PC-9 (cell line): ENCODE measurements around the gene AOAH.

Experiments
- EZH2 ChIP-seq: fragments of 200-600 bp; sonication (generic); IDR thresholded peaks from 2 replicates; pipeline ENCODE4 v1.8.0; 2017; ENCODE audit warnings: antibody characterized with exemption, low read depth
- TF ChIP-seq, protein P1 (sequence below): fragments of 200-600 bp; sonication (generic); conservative IDR thresholded peaks from 2 replicates; pipeline ENCODE4 v1.6.1; 2017; ENCODE audit warnings: mixed run types, antibody characterized with exemption, mild to moderate bottlenecking, moderate library complexity

DNA sequence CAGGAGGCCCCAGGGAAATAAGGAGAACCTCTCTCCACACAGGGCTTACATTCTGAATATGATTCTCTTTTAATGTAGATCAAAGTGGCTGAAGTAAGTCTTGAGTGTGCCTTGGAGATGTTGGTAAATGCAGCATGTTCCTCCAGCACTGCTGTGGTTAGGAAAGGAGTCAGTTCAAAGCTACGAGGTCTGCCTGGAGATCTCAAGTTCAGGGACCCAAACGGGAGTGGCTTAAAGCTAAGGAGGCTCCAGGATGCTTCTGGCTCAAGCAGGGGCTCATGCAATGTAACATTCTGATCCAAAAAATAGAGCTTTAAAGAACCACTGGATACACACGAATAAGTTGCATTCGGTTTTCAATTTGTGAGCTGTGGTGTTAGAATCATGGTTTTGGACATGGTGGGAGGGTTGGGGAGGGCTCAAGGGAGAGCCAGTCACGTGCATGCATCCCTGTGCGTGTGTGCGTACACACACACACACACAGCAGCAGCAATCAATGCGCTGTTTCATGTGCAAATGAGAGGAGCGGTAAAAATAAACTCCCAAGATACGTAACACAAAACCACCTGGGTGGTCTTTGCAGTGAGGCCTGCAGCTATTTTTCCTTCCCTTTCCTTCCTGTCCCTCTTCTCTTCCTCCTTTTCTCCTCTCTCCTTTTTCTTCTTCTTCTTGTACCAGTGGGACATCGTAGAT lies 70.5 kb downstream of the AOAH start:
- TF ChIP-seq, protein P1, sequence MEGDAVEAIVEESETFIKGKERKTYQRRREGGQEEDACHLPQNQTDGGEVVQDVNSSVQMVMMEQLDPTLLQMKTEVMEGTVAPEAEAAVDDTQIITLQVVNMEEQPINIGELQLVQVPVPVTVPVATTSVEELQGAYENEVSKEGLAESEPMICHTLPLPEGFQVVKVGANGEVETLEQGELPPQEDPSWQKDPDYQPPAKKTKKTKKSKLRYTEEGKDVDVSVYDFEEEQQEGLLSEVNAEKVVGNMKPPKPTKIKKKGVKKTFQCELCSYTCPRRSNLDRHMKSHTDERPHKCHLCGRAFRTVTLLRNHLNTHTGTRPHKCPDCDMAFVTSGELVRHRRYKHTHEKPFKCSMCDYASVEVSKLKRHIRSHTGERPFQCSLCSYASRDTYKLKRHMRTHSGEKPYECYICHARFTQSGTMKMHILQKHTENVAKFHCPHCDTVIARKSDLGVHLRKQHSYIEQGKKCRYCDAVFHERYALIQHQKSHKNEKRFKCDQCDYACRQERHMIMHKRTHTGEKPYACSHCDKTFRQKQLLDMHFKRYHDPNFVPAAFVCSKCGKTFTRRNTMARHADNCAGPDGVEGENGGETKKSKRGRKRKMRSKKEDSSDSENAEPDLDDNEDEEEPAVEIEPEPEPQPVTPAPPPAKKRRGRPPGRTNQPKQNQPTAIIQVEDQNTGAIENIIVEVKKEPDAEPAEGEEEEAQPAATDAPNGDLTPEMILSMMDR = no peak
- TF ChIP-seq EZH2 = no peak
